HL-60/S4 treated with phorbol 12-myristate 13-acetate at 8.2 ng/mL for 4 days and 3 days (cell line): ENCODE measurements around the gene COL25A1.

Experiments
- in situ Hi-C: fragments of 300-500 bp; cut with MboI; formaldehyde crosslinking; loops from 2 replicates; pipeline ENCODE4 v1.15.0; 2022; ENCODE audit warnings: low sequenced_read_pairs

COL25A1 gene

DNA sequence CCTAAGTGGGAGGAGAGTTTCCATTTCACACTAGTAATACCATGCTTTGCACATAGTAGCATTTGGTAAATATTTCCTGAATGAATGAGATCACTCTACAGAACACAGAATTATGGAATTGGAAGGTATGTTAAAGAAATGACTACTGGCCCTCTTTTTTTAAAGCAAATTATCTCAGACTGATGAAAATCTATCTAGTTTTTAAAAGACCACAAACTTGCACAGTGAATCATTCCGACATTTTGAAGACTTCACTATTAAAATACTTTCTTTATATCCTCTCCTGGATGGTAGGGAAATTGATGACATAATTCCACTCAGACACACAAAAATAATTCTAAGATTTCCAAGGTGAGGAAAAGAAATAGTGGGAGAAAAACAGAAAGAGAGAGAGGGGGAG lies 471.2 kb downstream of the COL25A1 start:
- in situ Hi-C loops, result no loop called here

DNA sequence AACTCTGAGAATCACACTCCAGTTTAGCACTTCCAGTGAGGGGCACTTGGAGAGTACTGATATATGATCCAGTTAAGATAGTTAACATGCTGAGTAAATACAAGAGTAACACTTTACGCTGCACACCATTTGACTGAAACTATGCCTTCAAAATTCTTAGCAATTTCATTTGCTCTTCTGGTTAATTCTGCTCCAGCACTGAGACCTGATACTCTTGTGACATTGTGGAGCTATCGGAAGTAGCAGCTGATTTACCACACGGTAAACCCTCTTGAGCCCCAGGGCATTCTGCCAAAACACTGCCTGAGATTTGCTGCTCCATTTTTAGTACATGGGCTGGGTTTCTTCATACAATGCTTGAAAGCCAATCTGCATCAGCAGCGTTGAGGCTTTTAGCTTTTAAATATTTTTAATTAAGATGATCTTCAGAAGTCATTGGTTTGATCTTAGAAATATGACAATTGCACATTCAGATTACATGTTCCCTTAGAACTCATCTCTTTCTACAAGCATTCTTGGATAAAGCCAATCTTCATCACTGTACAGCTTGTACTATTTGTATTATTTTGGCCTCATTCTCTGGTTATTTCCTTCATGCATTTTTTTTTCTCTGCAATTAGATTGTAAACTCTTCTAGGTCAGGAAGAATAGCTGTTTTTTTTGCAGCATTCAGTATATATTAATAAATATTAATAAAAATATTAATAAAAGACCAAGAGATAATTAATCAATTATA lies 471.8 kb downstream of the COL25A1 start:
- in situ Hi-C loops, result no loop called here

DNA sequence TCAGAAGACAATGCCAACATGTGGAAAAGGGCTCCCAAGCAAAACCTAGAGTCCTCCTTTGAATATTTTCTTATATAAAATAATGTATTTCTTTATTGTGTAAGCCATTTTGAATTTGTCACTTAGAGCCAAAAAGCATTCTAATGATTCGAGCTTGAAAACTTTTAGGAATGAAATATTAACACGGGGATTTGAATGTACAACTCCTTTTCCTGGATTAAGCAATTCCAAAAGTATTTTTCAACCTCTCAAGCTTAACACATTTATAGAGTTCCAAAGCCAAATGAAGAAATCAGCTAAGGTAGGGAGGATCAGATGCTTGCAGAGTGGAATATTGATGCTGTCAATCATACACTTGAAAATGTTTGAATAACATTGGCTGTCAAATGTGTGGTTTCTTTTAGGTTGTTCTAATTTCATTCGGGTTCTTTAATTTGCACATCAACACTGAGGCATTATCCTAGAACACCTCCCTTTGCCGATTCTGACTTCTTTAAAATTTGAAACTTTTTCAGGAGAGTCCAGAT lies 472.4 kb downstream of the COL25A1 start:
- in situ Hi-C loops, result no loop called here

DNA sequence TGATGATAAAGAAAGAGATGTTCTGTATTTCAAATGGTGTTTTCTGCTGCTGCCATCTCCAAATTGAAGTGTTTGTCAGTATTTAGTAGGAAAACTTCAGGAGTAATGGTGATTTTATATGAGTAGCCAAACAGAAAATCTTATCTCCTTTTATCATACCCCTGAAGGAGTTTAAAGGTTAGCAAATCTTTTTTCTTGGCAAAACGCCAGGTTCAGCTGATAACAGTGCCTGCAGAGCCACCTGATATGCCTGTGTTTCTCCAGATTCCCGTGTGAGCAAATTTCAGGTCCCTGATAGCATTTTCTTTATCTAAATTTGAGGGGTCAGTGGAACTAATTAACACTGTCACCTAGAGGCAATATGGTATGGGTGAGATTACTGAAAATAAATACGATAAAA lies 473.8 kb downstream of the COL25A1 start:
- in situ Hi-C loops, result no loop called here

DNA sequence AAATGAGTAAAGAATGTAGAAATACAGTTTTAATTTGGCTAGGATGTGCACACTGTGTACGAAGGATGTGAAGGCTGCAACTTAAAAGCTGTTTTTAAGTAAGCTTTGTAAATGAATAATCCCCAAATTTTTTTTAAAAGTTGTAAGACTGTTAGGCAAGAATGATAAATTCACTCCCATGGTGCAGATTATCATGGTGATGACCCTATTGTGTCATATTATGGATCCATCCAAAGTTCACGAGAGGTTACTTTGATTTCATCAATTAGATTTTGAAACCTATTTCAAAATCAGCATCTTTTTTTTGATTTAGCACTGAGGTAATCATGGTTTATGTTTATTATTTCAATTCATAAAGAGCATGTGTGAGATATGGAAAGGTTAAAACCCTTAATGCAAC lies 476.7 kb downstream of the COL25A1 start:
- in situ Hi-C loops, result no loop called here

DNA sequence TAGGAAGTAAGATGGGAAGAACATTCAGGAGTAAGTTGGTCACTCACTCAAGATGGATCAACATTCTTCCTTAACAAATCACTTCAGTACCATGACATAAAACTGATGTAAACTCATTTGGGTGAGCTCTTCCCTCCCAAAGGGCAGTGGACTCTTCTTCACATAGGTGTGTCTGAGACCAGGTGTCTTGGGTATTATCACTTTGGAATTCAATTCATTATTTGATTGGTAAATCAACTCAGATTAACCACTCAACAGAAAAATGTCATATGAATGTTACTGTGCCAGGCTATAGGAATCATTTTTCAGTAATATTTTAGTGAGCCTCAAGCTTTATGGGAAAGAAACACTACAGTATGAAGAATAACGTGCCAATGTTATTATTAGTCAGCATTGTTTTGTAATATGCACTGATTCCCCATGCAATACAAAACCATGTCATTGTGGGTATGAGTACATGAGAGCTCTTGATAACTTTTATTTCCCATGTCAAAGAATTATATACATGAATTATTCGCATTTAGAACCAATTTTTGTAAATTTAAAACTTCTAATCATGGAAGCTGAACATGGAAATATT lies 481.0 kb downstream of the COL25A1 start:
- in situ Hi-C loops, result no loop called here

DNA sequence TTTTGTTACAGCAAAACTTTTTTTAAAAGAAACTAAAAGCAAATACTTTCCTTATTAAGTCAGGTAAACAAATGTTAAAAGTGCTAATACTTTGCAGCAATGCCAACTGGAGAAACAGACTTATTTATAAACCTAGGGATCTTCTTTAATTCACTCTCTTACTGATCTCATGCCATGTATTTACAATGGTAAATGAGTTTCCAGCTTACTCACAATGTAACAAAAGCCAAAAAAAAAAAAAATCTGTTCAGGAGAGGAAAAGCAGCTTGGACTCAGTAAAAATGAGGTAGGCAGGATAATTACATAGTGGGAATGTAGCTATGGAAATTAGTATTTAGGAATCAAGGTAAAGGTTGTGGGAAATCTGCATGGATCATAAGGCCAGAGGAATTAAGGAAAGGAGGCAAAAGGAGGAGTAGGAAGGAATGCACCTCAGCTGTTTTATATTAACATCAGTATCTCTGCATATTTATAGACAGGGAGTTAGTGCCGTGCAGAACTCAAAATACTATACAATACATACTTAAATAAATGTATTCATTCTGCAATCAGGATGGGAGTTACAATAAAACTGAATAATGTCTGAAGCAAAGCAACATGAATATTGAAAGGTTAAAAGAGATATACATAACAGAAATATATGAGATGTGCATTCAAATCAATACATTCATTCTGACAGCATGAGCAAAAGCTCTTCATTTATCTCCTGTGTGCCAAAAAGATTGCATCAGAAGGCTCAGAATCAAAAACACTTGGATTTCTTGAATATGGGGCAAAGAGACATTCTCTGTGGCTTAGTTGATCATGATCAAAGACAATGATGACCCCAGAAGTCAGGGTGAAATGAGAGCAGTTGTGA lies 481.7 kb downstream of the COL25A1 start:
- in situ Hi-C loops, result no loop called here

DNA sequence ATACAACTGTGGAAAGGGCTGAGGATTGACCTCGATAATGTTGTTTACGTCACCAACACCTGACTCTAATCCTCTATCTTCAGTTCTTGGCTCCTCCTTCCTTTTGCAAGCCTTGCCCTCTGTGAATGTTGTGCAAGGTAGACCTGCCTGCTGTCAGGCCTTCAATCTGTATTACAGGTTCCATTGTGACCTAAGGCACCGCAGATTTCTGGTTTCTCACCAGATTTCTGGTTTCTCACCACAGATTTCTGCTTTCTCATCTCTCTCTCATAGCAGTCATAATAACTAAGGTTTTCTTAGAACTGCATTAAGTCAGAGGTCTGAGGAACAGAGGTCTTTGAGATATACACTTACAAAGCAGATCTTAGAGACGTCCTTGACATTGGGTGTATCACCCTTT lies 488.1 kb downstream of the COL25A1 start:
- in situ Hi-C loops, result no loop called here

DNA sequence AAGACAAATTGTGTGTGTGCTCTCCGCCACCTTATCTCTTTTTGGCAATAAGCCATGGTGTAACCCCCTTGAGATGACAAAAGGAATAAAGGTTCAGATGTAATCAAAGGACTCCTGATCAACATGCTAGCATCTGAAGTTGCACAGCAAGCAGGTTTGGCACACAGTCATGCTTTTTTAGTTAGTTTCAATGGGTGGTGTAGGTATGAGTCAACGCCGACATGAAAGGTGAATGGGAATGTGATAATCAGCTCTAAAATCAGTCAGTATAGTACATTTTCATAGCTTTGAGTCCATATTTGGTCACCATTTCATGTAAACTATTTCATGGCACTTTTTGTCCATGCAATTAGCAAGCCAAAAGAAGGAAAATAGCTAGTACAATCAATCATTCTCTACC lies 489.2 kb downstream of the COL25A1 start:
- in situ Hi-C loops, result no loop called here

DNA sequence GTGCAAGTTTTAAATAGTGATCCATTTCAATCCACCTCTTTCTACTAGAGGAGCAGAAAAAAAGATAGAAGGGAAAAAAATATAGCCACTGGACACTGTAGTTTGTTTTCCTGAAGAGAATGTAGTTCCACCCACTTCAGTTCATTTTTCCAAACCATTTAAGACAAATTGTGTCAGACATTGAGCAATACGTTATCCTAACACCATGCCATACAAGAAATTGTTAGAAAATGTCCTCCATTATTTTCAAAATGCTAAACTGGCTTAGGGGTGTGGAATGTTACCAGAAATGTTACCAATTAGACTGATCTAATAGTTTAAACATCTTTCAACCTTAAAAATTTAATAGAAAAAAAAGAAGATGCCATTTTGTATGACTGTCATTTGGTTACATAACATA lies 491.0 kb downstream of the COL25A1 start:
- in situ Hi-C loops, result no loop called here

DNA sequence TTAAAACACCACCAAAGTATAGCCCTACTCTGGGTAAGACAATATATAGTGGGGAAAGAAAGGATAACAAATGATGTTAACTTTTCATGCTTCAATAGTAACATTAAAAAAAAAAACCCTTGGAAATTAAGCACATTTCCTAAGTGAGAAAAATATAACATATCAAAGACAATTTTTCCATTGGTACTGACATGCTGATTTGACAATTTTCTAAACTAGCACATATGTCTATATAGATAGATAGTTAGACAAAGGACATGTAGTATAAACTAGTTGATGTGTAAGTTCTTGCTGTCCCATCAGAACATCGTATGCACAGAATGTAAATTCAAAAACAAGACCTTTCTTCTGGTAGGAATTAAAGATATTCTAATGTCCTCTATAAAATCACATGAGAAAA lies 492.4 kb downstream of the COL25A1 start:
- in situ Hi-C loops, result no loop called here

DNA sequence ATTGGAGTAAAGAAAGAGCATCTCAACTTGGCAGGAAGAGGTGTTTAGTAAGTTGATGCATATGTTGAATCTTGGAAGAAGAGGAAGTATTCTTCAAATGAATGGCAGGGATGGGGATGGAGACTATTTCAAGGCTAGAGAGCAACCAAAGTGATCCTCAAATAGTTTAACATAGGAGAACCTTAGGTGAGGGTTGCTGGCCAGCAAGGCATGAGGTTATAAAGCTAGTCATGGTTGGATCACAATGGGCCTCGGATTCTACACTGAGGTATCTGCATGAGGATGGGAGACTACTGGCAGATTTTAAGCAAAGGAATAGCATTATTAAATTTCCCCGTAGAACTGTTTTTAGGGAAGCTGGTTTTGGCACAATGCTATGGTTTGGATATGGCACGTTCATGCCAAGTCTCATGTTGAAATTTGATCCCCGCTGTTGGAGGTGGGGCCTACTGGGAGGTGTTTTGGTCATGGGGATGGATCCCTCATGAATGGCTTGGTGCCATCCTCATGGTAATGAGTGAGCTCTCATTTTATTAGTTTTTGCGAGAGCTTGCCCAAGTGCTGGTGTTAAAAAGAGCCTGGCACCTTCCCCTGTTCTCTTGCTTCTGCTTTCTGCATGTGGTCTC lies 497.7 kb downstream of the COL25A1 start:
- in situ Hi-C loops, result no loop called here

DNA sequence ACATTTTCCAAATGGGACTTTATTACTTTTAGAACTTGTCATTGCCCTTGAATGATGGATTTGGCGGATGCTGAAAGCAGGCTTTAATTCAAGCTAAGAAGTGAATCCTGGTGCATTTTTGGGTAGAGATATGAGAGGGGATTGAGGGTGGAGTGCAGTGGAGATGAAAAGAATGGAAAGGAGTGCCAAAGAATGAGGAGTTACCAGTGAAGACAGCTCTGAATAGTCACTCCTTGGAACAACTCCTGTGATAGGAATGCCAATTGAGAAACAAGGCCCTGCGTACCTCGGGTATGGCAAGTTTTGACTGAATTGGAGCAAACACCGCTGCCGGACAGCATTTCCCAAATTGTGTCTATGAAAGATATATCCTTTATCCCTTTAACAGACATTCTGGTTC lies 503.2 kb downstream of the COL25A1 start:
- in situ Hi-C loops, result no loop called here

DNA sequence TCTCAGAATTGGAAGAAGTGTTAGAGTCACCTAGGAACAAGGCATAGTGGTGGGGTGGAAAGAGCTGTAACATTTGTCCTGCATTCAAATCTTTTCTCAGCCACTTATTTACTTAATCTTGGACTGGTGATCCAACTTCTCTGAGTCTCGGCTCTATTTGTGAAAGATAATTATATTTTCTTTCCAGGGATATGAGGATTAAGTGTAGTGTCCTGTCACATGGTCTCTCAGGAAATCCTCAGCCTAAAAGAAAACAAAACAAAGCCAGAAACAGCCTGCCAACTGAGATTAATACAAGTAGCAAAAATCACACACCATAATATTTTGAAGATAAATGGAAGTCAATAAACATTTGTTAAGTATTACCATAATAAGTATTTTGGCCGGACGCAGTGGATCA lies 506.3 kb downstream of the COL25A1 start:
- in situ Hi-C loops, result no loop called here

DNA sequence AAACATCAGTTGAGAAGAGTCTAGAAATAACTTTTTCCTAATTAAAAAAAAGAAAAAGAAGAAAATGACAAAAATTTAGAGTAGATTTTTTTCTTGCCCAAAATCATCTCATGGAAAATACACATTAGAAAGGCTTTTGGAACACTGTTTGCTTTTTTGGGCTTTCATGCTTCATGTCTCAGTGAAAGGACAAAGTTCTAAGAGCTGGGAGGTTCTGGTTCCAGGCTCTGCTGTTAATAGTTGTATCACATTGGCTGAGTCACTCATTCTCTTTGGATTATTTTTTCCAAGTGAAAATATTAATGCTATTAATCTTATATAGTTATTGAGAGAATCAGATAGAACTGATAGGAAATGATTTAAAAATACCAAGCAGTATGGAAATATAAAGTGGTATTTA lies 506.7 kb downstream of the COL25A1 start:
- in situ Hi-C loops, result no loop called here

DNA sequence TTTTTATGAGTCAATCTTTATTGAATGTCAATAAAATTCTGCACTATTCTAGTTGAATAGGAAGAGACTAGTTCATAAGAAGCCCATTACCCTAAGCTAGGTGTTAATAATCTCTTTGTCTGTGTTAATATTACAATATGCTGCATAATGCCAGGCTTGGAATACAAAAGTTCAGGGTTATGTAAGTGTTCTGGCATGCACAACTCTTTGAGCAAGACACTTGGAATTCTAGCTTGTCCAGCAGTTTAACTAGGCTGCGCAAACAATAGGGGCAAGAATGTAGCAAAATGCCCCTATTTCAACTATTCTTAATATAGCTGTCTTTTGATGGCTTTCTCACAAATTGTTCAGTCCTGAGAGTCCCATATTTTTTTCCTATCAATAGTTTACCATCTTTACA lies 508.3 kb downstream of the COL25A1 start:
- in situ Hi-C loops, result no loop called here

DNA sequence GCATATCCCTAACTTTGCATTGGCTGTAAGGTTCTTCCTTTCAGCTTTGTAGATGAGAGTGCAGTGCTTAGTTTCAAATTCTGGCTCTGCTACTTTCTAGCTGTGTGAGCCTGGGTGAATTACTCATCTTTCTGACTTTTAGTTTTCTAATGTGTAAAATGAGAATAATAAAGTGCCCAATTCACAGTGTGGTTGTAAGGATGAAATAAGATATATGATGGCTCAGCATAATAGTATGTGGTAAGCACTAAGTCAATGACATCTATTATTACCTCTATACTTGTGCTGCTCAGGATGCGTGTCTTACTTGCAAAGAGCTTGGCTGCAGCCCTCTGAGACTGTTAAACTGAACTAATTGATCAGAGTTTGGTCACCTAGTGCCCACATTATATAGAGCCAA lies 509.0 kb downstream of the COL25A1 start:
- in situ Hi-C loops, result no loop called here

DNA sequence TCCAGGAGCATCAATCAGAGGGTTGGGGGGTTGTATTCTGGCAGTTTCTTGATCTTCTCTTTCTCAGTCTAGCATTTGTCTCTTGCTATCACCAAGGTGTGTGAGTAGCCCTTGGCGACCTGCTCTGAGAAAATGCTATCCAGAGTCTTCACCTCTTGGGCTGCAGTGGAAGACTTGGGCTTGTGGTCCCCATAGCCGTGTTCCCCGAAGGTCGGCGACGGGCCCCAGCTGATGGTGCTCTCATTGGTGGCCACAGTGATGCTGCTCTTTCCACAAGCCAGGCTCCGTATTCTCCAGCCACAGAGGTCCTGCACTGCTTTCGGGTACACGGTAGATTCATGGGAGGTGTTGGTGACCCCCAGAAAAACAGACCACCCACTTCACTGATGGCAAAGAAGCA lies 513.7 kb downstream of the COL25A1 start:
- in situ Hi-C loops, result no loop called here

DNA sequence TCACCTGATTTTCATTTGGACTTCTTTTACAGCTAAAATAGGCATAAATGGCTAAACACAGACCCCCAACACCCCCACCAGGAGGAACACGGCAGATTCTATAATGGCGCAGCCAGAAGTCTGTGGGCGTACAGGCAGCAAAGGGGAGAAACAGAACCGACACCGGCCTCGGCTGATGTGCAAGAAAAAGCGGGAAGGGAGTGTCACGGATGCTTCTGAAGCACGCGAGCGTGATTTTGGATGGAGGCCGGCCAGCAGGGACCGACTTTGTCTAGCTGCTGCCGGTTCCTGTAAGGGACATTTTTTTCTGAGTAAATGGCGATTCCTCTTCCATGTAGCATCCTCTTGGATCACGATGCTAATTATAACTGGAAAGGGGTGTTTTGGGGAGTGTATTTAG lies 514.7 kb downstream of the COL25A1 start:
- in situ Hi-C loops, result no loop called here

DNA sequence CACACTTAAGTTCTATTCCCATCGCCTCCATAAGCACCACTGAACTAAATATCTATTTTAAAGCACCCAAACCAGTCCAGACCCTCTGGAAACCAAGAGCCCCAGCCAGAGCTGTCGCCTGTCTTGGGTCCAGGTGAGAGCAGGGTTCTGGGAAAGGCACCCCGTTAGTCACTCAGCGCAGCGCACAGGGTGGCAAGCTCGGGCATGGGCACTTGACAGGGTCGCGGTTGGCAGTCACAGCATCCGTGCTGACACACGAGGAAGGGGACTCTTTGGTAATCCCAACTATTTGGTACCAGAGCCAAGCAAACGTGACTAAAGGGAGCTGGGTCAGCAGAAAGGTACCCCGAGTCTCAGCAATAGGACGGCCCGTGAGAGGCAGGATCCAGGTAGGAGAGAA lies 515.4 kb downstream of the COL25A1 start:
- in situ Hi-C loops, result no loop called here

DNA sequence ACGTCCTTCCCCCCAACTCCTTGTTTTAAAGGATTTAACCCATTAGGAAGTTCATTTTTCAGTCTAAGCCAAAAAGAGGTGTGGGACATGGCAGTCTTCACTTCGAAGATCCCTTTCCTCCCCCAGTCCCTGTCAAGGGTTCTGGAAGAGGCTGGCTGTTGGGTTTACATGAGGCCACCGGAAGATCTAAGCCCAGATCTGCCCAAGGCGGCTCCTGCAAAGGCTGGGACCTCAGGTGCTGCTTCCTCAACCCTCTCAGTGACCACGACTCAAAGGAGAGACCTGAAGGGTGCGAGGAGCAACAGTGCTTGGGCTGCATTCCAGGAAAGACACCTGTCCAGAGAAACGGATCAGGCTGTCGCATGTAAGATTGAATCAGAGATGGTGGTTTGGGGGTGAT lies 516.1 kb downstream of the COL25A1 start:
- in situ Hi-C loops, result no loop called here
